AG09319 (cell line): Measurements from ENCODE around the gene GLB1L.

Experiments used
- DNase-seq: peaks from one replicate; pipeline ENCODE4 v3.0.0-alpha.2; 2010; ENCODE audit warnings: low read depth; ENCODE audit errors: extremely low read depth
- TF ChIP-seq, protein P1 (sequence below): IDR thresholded peaks from 2 replicates; pipeline ENCODE4 v1.5.1; 2011; ENCODE audit warnings: low read depth, mild to moderate bottlenecking, inconsistent platforms, low read length, moderate library complexity

GLB1L gene

DNA sequence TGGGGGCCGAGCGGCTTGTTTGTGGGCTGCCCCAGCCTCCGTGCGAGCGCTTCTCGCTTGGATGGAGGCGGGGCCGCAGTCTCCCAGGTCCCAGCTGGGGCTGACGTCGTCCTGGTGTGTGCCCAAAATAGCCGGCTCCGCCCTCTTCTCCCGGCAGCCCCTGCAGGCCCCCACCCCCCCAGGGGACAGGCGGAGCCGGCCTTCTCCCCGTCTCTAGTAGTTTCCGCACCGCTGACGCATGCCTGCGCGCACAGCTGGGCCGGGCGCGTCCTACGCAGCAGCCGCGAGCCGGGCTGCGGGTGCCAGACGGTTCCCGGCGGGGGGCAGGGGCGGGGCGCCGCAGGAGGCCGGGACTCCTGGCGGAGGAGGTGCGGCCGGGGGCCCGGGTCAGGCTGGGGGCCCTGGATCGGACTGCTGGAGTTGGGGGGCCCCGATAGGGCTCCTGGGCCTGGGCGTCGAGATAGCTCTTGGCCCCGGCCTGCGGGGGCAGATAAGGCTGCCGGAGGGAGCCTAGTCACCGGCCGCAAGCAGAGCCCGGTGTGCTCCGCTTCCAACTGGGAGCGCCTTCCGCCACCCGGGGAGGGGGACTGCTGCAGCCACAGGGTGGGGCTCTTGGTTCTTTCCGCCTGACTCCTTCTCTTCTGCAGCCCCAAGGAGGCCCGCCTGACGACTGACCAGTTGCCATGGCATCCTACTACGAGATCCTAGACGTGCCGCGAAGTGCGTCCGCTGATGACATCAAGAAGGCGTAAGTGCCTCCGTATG, 34.1 kb upstream of the GLB1L start, which contains the start of gene DNAJB2:
DNAJB2 (plus strand) TSS at position 216 of the 765 bp plus-strand sequence; CDS start at position 684, 468 bp downstream.
- TF ChIP-seq, protein P1, sequence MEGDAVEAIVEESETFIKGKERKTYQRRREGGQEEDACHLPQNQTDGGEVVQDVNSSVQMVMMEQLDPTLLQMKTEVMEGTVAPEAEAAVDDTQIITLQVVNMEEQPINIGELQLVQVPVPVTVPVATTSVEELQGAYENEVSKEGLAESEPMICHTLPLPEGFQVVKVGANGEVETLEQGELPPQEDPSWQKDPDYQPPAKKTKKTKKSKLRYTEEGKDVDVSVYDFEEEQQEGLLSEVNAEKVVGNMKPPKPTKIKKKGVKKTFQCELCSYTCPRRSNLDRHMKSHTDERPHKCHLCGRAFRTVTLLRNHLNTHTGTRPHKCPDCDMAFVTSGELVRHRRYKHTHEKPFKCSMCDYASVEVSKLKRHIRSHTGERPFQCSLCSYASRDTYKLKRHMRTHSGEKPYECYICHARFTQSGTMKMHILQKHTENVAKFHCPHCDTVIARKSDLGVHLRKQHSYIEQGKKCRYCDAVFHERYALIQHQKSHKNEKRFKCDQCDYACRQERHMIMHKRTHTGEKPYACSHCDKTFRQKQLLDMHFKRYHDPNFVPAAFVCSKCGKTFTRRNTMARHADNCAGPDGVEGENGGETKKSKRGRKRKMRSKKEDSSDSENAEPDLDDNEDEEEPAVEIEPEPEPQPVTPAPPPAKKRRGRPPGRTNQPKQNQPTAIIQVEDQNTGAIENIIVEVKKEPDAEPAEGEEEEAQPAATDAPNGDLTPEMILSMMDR, result 0 out of 2 replicates have a peak, but pooled peaks have one; percentile 1
- DNase-seq, result peak; percentile 98

DNA sequence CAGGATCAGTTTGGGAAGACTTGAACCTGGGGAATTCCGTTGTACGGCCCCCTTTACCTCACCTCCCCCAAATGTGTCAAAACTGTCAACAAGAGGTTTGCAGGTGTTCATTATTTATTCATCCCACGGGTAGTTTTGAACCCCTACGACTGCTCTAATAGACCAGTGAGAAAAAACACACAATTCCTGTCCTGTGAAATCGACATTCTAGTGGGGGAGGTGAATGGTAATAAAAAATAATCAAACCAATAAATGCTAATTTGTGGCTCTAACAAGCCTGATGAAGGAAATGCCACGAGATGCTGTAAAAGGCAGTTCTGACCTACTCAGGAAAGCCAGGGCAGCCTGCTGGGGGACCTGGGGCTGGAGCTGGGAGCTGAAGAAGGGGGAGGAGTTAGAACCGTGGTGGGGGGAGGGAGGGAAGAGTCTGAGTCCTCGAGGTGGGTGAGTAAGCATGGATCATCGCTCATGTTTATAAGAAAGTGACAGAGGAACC, 33.5 kb upstream of the GLB1L start:
- TF ChIP-seq, protein P1, result no peak
- no peak for DNase-seq

DNA sequence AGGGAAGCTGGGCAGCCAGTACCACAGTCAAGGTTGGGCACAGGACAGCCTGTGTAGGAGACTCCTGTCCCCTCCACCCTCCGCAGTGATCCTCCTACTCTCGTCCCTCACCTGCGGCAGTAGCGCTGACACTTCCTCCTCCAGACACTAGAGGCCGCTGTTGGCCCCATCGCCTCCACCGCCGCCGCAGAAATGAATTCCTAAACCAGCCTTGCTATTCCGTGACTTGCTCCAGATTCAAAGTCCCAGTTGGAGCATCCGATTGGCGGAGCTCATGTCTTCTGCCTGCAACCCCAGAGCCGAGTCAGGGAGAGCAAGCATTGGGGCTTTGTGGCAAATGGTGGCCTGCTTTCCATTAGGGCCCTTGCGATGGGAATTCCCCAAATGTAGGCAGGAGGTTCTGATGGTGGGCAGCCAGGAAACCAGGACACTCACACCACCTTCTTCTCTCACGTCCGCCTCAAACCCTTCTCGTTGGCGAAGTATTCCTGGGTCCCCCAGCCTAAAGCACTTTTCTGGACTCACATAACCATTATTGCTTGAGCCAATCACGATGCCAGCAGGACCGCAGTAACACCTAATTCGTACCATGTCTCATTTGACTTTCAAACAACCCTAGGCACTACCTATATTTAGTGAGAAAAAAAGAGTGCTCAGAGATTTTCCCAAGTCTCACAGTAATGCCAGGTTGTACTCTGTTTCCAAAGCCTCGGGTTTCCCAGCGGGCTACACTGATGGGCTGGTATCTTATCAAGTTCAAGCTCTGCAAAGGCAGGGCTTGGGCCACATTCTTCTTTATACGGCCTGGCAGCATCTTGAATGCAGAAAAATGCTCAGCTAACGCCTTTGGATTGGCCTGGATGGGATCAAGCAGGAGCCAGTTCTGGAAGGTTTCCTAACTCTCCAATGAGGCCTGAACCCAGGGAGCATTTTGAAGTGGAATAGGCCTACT, 32.7 kb upstream of the GLB1L start:
- TF ChIP-seq, protein P1, result peak; percentile 98
- peak; percentile 44 for DNase-seq

DNA sequence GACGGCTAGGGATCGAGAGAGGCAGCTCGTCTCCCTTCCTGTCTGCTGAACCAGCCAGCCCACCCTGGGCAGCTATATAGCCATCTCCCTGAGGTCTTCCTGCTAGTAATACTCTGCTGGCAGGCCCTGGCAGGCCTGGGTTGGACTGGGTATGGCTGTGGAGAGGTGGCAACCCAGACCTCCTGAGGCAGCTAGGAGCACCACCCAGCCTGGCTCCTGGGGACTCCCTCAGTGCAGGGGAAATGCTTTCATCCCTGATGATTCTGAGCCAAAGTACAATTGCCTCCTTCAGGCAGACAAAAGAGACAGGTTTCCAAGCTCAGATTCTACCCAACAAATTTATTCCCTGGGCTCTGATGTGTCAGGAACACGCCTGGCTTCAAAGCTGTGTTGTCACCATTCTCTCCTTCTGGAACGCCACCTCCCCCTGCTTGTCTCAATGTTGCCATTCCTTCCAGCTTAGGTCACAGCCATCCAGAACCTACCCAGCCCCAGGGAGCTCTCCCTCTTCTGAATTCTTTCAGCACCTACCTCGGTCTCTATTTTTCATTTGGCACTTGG, 29.2 kb upstream of the GLB1L start:
- peak; percentile 30 for DNase-seq

DNA sequence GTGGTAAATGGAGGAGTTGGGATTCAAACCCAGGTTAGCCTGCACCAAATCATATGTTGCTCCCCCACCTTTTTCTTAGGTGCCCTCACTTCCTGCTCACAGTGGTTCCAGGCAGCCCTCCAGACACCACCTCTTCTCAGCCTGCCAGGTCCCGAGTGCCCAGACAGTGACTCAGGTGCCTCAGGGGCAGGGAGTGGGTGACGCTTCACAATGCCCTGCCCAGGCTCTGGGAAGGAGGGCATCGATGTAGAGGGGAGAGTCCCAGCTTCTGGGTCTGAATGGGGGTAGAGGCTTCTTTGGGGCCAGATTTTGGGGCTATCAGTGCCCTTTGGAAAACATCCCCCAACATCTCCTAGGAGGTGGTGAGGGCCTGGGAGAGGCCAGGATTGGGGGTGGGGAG, 28.7 kb upstream of the GLB1L start:
- TF ChIP-seq, protein P1, result no peak
- no peak for DNase-seq

More for the DNA sequence above, 29.2 kb upstream of the GLB1L start:
- TF ChIP-seq, protein P1, result no peak

DNA sequence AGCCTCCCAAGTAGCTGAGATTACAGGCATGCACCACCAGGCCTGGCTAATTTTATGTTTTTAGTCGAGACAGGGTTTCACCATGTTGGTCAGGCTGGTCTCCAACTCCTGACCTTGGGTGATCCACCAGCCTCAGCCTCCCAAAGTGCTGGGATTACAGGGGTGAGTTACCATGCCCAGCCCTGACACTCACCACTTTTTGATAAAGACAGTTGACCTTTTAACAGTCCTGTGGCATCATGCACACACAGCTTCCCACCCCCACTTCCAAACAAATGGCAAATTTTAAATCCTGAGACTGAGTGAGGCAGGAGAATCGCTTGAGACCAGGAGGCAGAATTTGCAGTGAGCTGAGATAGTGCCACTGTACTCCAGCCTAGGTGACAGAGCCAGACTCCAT, 27.8 kb upstream of the GLB1L start:
- TF ChIP-seq, protein P1, result no peak
- DNase-seq, result no peak
